Neuronal stem cell (in vitro differentiated cells): ENCODE data around the gene UMODL1.

ENCODE experiments used
- DNase-seq: peaks from one replicate; pipeline ENCODE4 v3.0.0-alpha.2; 2013; ENCODE audit warnings: low spot score
- H2AFZ ChIP-seq: one replicate; pipeline ENCODE4 v1.6.1; 2013; ENCODE audit warnings: mild to moderate bottlenecking, low read length, inconsistent platforms
- H2AK5ac ChIP-seq: 2 replicates; pipeline ENCODE4 v1.6.1; 2013; ENCODE audit warnings: low read depth, mild to moderate bottlenecking, inconsistent platforms, low read length, moderate library complexity, mixed read lengths
- H2BK120ac ChIP-seq: 2 replicates; pipeline ENCODE4 v1.6.1; 2013; ENCODE audit warnings: low read depth, mild to moderate bottlenecking, inconsistent platforms, low read length, moderate library complexity, mixed read lengths
- H2BK12ac ChIP-seq: one replicate; pipeline ENCODE4 v1.6.1; 2013; ENCODE audit warnings: low read length, inconsistent platforms
- H2BK15ac ChIP-seq: 2 replicates; pipeline ENCODE4 v1.6.1; 2013; ENCODE audit warnings: mild to moderate bottlenecking, low read length, inconsistent platforms, mixed read lengths
- H2BK5ac ChIP-seq: one replicate; pipeline ENCODE4 v1.6.1; 2013; ENCODE audit warnings: inconsistent platforms, mild to moderate bottlenecking, low read length, moderate library complexity
- H3K14ac ChIP-seq: one replicate; pipeline ENCODE4 v1.6.1; 2013; ENCODE audit warnings: low read length, inconsistent platforms
- H3K18ac ChIP-seq: 2 replicates; pipeline ENCODE4 v1.6.1; 2013; ENCODE audit warnings: low read length, inconsistent platforms
- H3K23ac ChIP-seq: 2 replicates; pipeline ENCODE4 v1.6.1; 2013; ENCODE audit warnings: low read depth, mild to moderate bottlenecking, mixed read lengths, low read length, inconsistent platforms; ENCODE audit not compliant: poor library complexity
- H3K27ac ChIP-seq: replicated peaks from 3 replicates; pipeline ENCODE4 v1.5.1; 2013; ENCODE audit warnings: low read length, inconsistent platforms
- H3K27me3 ChIP-seq, 3 experiments: 2 replicates each; pipeline ENCODE4 v1.6.1; 2013; ENCODE audit warnings: low read length in 3 of 3, mild to moderate bottlenecking in 2 of 3, inconsistent platforms in 1 of 3, low read depth in 1 of 3, mixed read lengths in 1 of 3, moderate library complexity in 1 of 3; ENCODE audit not compliant: control insufficient read depth in 3 of 3, insufficient read depth in 3 of 3
- H3K36me3 ChIP-seq, 2 donors: replicated peaks in 1 of 2; 2 replicates each; pipeline ENCODE4 v1.6.1; 2013; ENCODE audit warnings: low read length in 2 of 2; ENCODE audit not compliant: control insufficient read depth in 2 of 2, insufficient read depth in 2 of 2
- H3K4ac ChIP-seq: 2 replicates; pipeline ENCODE4 v1.6.1; 2013; ENCODE audit warnings: inconsistent platforms, mild to moderate bottlenecking, low read length, moderate library complexity
- H3K4me1 ChIP-seq, 2 donors: 1 replicate in 1 of 2; 2 replicates in 1 of 2; pipeline ENCODE4 v1.6.1; 2013; ENCODE audit warnings: low read length in 2 of 2, low read depth in 1 of 2; ENCODE audit not compliant: control insufficient read depth in 2 of 2, insufficient read depth in 1 of 2
- H3K4me2 ChIP-seq: one replicate; pipeline ENCODE4 v1.6.1; 2013; ENCODE audit warnings: mild to moderate bottlenecking, low read length, inconsistent platforms; ENCODE audit not compliant: insufficient read depth, poor library complexity, severe bottlenecking
- H3K4me3 ChIP-seq, 2 donors: 2 replicates each; pipeline ENCODE4 v1.5.1; 2013; ENCODE audit warnings: low read length in 2 of 2, mild to moderate bottlenecking in 2 of 2, inconsistent platforms in 1 of 2, moderate library complexity in 1 of 2
- H3K79me1 ChIP-seq: one replicate; pipeline ENCODE4 v1.6.1; 2013; ENCODE audit warnings: low read depth, mild to moderate bottlenecking, inconsistent platforms, low read length, moderate library complexity
- H3K9ac ChIP-seq: one replicate; pipeline ENCODE4 v1.6.1; 2013; ENCODE audit warnings: mild to moderate bottlenecking, low read depth, low read length, inconsistent platforms; ENCODE audit not compliant: poor library complexity
- H3K9me3 ChIP-seq, 2 donors: replicated peaks in 1 of 2; 2 replicates each; pipeline versions ENCODE3 to v1.6.1; 2013; ENCODE audit warnings: low read length in 2 of 2, mild to moderate bottlenecking in 2 of 2, inconsistent platforms in 1 of 2, low read depth in 1 of 2, mixed read lengths in 1 of 2, moderate library complexity in 1 of 2; ENCODE audit not compliant: control insufficient read depth in 2 of 2, insufficient read depth in 1 of 2
- H4K8ac ChIP-seq: one replicate; pipeline ENCODE4 v1.6.1; 2013; ENCODE audit warnings: low read depth, mild to moderate bottlenecking, inconsistent platforms, low read length, moderate library complexity
- H4K91ac ChIP-seq: one replicate; pipeline ENCODE4 v1.6.1; 2013; ENCODE audit warnings: low read length, low read depth, mild to moderate bottlenecking, inconsistent platforms; ENCODE audit not compliant: poor library complexity
- WGBS, 2 donors: extraction: QIAGEN DNeasy Blood & Tissue Kit; methylation state at CpG; one replicate each; pipeline ENCODE4 v1.1.7; 2013; ENCODE audit warnings: missing lambda C conversion rate in 2 of 2, mixed read lengths in 1 of 2; ENCODE audit not compliant: insufficient read length in 2 of 2, insufficient replicate concordance in 1 of 2; ENCODE audit errors: extremely low coverage in 2 of 2; 5-methylcytosine and 5-hydroxymethylcytosine counted together

The UMODL1 gene

GRCh38 chr21:42102076-42102475 is 31.0 kb downstream of the UMODL1 start:
- no peaks in the 10 kb centered on the region for H3K79me1 ChIP-seq
- no peak overlapping the region for H3K23ac ChIP-seq
- H2BK15ac ChIP-seq = no peak overlapping the region
- no peak overlapping the region for H3K14ac ChIP-seq
- H3K9ac ChIP-seq = no peak overlapping the region
- no CpG with 5 or more reads among the region's 6 CpGs for WGBS, 2 donors
- H4K91ac ChIP-seq = no peak overlapping the region
- no peaks in the 10 kb centered on the region for H3K9me3 ChIP-seq
- H2AFZ ChIP-seq = no peak overlapping the region
- no peak overlapping the region for H2AK5ac ChIP-seq
- H2BK5ac ChIP-seq = no peak overlapping the region
- peaks cover 0 to 9% (median 0%) of the 10 kb centered on the region in 3 experiments for H3K27me3 ChIP-seq
- no peak overlapping the region for H3K4me2 ChIP-seq
- no peak overlapping the region for H3K4ac ChIP-seq
- H2BK12ac ChIP-seq = no peak overlapping the region
- H3K18ac ChIP-seq = no peak overlapping the region
- H3K36me3 ChIP-seq = no peaks in the 10 kb centered on the region
- no peaks in the 10 kb centered on the region for H3K4me1 ChIP-seq
- no peak for DNase-seq
- no peak overlapping the region for H3K27ac ChIP-seq
- no peak overlapping the region for H3K4me3 ChIP-seq
- no peak overlapping the region for H2BK120ac ChIP-seq
- H4K8ac ChIP-seq = no peak overlapping the region

GRCh38 chr21:42102526-42102925 is 31.4 kb downstream of the UMODL1 start:
- Histone ChIP-seq H4K91ac (no peak overlapping the region), H3K4me3 (no peak overlapping the region), H3K9ac (no peak overlapping the region), H2AFZ (no peak overlapping the region), H3K14ac (no peak overlapping the region), H3K4ac (no peak overlapping the region), H3K27ac (no peak overlapping the region), H2BK12ac (no peak overlapping the region), H3K18ac (no peak overlapping the region), H2AK5ac (no peak overlapping the region), H4K8ac (no peak overlapping the region), H2BK5ac (no peak overlapping the region), H3K27me3 (peaks cover 0 to 9% (median 0%) of the 10 kb centered on the region in 3 experiments), H3K4me1 (no peaks in the 10 kb centered on the region), H3K79me1 (no peaks in the 10 kb centered on the region), H2BK120ac (no peak overlapping the region), H3K23ac (no peak overlapping the region), H3K36me3 (no peaks in the 10 kb centered on the region), H2BK15ac (no peak overlapping the region), H3K9me3 (no peaks in the 10 kb centered on the region), H3K4me2 (no peak overlapping the region)
- WGBS, 2 donors = no CpG with 5 or more reads among the region's 5 CpGs
- no peak for DNase-seq

- Histone ChIP-seq H3K36me3 (no peaks in the 10 kb centered on the region), H2BK12ac (no peak overlapping the region), H2AFZ (no peak overlapping the region), H3K14ac (no peak overlapping the region), H4K91ac (no peak overlapping the region), H3K4me3 (no peak overlapping the region), H3K4ac (no peak overlapping the region), H2BK120ac (no peak overlapping the region), H3K18ac (no peak overlapping the region), H3K4me1 (no peaks in the 10 kb centered on the region), H4K8ac (no peak overlapping the region), H3K4me2 (no peak overlapping the region), H3K27me3 (peaks cover 0 to 9% (median 0%) of the 10 kb centered on the region in 3 experiments), H3K23ac (no peak overlapping the region), H3K9me3 (no peaks in the 10 kb centered on the region), H2BK15ac (no peak overlapping the region), H3K27ac (no peak overlapping the region), H2AK5ac (no peak overlapping the region), H3K79me1 (no peaks in the 10 kb centered on the region), H3K9ac (no peak overlapping the region), H2BK5ac (no peak overlapping the region)
- WGBS, 2 donors = no CpG with 5 or more reads among the region's 1 CpG
- no peak for DNase-seq
Measured at GRCh38 chr21:42102991-42103390, 31.9 kb downstream of the UMODL1 start.

- peak overlapping the region; percentile 17 for H2BK15ac ChIP-seq
- H3K4me2 ChIP-seq = no peak overlapping the region
- no peak overlapping the region for H2BK120ac ChIP-seq
- H4K8ac ChIP-seq = no peak overlapping the region
- H2BK5ac ChIP-seq = no peak overlapping the region
- no peaks in the 10 kb centered on the region for H3K9me3 ChIP-seq
- H2BK12ac ChIP-seq = no peak overlapping the region
- no peak overlapping the region for H4K91ac ChIP-seq
- no peak overlapping the region for H3K14ac ChIP-seq
- no peak overlapping the region for H3K4me3 ChIP-seq
- no peak overlapping the region for H3K4ac ChIP-seq
- H2AK5ac ChIP-seq = no peak overlapping the region
- WGBS, 2 donors = no CpG with 5 or more reads among the region's 13 CpGs
- H3K27me3 ChIP-seq = peaks cover 0 to 9% (median 0%) of the 10 kb centered on the region in 3 experiments
- peak overlapping the region; percentile 38 for H3K23ac ChIP-seq
- peak overlapping the region; percentile 50 for H3K9ac ChIP-seq
- no peaks in the 10 kb centered on the region for H3K4me1 ChIP-seq
- no peak for DNase-seq
- no peak overlapping the region for H3K27ac ChIP-seq
- H3K18ac ChIP-seq = no peak overlapping the region
- H3K36me3 ChIP-seq = no peaks in the 10 kb centered on the region
- H3K79me1 ChIP-seq = no peaks in the 10 kb centered on the region
- H2AFZ ChIP-seq = no peak overlapping the region
Measured at GRCh38 chr21:42103843-42104242, 32.7 kb downstream of the UMODL1 start.
